Ascending aorta (tissue), 2 donors: ENCODE results near the gene LONP2. TPM values are rescaled to one million over a fixed set of nuclear protein-coding genes. Genes with fewer than 3 reads are reported as not detected.

ENCODE experiments used
- DNase-seq, 2 donors: peaks; one replicate each; pipeline ENCODE4 v3.0.0-alpha.2; 2019; ENCODE audit warnings: low spot score in 2 of 2
- H3K27ac ChIP-seq, 2 donors: fragments of 200-600 bp; sonication (generic); one replicate each; pipeline ENCODE4 v1.5.1; 2016 to 2017; ENCODE audit warnings: mild to moderate bottlenecking in 1 of 2
- H3K27me3 ChIP-seq: fragments of 200-600 bp; sonication (generic); one replicate; pipeline ENCODE4 v1.5.1; 2017
- H3K36me3 ChIP-seq, 2 donors: fragments of 200-600 bp; sonication (generic); one replicate each; pipeline ENCODE4 v1.5.1; 2016
- H3K4me1 ChIP-seq, 2 donors: fragments of 200-600 bp; sonication (generic); one replicate each; pipeline ENCODE4 v1.5.1; 2016 to 2017; ENCODE audit warnings: mild to moderate bottlenecking in 1 of 2
- H3K4me3 ChIP-seq, 2 donors: fragments of 200-600 bp; sonication (generic); one replicate each; pipeline ENCODE4 v1.5.1; 2016 to 2017; ENCODE audit warnings: mild to moderate bottlenecking in 1 of 2
- H3K9me3 ChIP-seq, 2 donors: fragments of 200-600 bp; sonication (generic); one replicate each; pipeline ENCODE4 v1.5.1; 2016
- CTCF ChIP-seq, 3 experiments: fragments of 200-600 bp in 2 of 3; fragments of 450-650 bp in 1 of 3; sonication (generic) in 2 of 3; IDR thresholded peaks; one replicate each; pipeline ENCODE4 v1.5.1; 2016 to 2019; ENCODE audit warnings: antibody characterized with exemption in 3 of 3, mild to moderate bottlenecking in 1 of 3, moderate library complexity in 1 of 3
- intact Hi-C: fragments of 100-400 bp; cut with DNase I; formaldehyde crosslinking; loops from one replicate; pipeline ENCODE4 v1.15.1; 2023
- total RNA-seq: library from RNA; depleted of rRNA; stranded (reverse); fragments of >200 nt; gene quantifications from one replicate; pipeline ENCODE4 v1.1.0, GENCODE V29; 2016

LONP2 gene
- total RNA-seq, 1 donor from 2014 or later: 70.0 TPM

- peak overlapping the region; percentile 9 to 56 for H3K27ac ChIP-seq
- H3K36me3 ChIP-seq: peaks cover 0 to 6% of the 10 kb centered on the region in 2 donors
- intact Hi-C loops: no loop called here
- no peak overlapping the region for H3K4me3 ChIP-seq
- no peak for DNase-seq
- peaks cover 8 to 9% of the 10 kb centered on the region in 2 donors for H3K4me1 ChIP-seq
- no peak for TF ChIP-seq CTCF (IDR thresholded peaks at IDR 0.05)
- H3K9me3 ChIP-seq: no peaks in the 10 kb centered on the region
- no peaks in the 10 kb centered on the region for H3K27me3 ChIP-seq
Observed at GRCh38 chr16:48318630-48319029, 74.5 kb downstream of the LONP2 start.

- Histone ChIP-seq H3K9me3 (no peaks in the 10 kb centered on the region), H3K27ac (no peak overlapping the region), H3K4me1 (peaks cover 9 to 10% of the 10 kb centered on the region in 2 donors), H3K27me3 (no peaks in the 10 kb centered on the region), H3K4me3 (no peak overlapping the region), H3K36me3 (no peaks in the 10 kb centered on the region)
- DNase-seq: no peak
- intact Hi-C loops: no loop called here
- no peak for TF ChIP-seq CTCF (IDR thresholded peaks at IDR 0.05)
Observed at GRCh38 chr16:48321317-48322036, 77.4 kb downstream of the LONP2 start.

- H3K36me3 ChIP-seq: no peaks in the 10 kb centered on the region
- no peaks in the 10 kb centered on the region for H3K9me3 ChIP-seq
- H3K27me3 ChIP-seq: no peaks in the 10 kb centered on the region
- H3K4me3 ChIP-seq: no peak overlapping the region
- no peak for TF ChIP-seq CTCF (IDR thresholded peaks at IDR 0.05)
- no peak overlapping the region for H3K27ac ChIP-seq
- peaks cover 2 to 5% of the 10 kb centered on the region in 2 donors for H3K4me1 ChIP-seq
- intact Hi-C loops: no loop called here
- no peak for DNase-seq
Observed at GRCh38 chr16:48323783-48324775, 80.0 kb downstream of the LONP2 start.

GRCh38 chr16:48326915-48327314, 82.8 kb downstream of the LONP2 start:
- intact Hi-C loops: no loop called here
- TF ChIP-seq CTCF (IDR thresholded peaks at IDR 0.05): no peak
- H3K9me3 ChIP-seq: no peaks in the 10 kb centered on the region
- no peaks in the 10 kb centered on the region for H3K36me3 ChIP-seq
- DNase-seq: no peak
- no peaks in the 10 kb centered on the region for H3K27me3 ChIP-seq
- H3K4me1 ChIP-seq: peaks cover 0 to 2% of the 10 kb centered on the region in 2 donors
- H3K4me3 ChIP-seq: no peak overlapping the region
- H3K27ac ChIP-seq: no peak overlapping the region

GRCh38 chr16:48329138-48329537, 85.0 kb downstream of the LONP2 start:
- H3K9me3 ChIP-seq: no peaks in the 10 kb centered on the region
- no peak overlapping the region for H3K4me3 ChIP-seq
- peaks cover 1 to 2% of the 10 kb centered on the region in 2 donors for H3K36me3 ChIP-seq
- TF ChIP-seq CTCF (IDR thresholded peaks at IDR 0.05): no peak
- H3K4me1 ChIP-seq: no peaks in the 10 kb centered on the region
- H3K27ac ChIP-seq: no peak overlapping the region
- DNase-seq: no peak
- H3K27me3 ChIP-seq: no peaks in the 10 kb centered on the region
- intact Hi-C loops: no loop called here
